Esophagus (tissue), 2 donors: ENCODE data around the gene ETFB. TPM values are rescaled to one million over a fixed set of nuclear protein-coding genes. Genes with fewer than 3 reads are reported as not detected.

ENCODE experiments used
- H3K27ac ChIP-seq, 2 donors: one replicate each; pipeline ENCODE4 v1.5.1; 2013; ENCODE audit warnings: low read depth in 2 of 2, mild to moderate bottlenecking in 2 of 2, inconsistent platforms in 1 of 2, low read length in 1 of 2, moderate library complexity in 1 of 2
- H3K27me3 ChIP-seq, 2 donors: one replicate each; pipeline ENCODE4 v1.6.1; 2013; ENCODE audit warnings: low read length in 2 of 2, control low read depth in 1 of 2, mild to moderate bottlenecking in 1 of 2; ENCODE audit not compliant: insufficient read depth in 2 of 2, control insufficient read depth in 1 of 2
- H3K36me3 ChIP-seq, 2 donors: one replicate each; pipeline ENCODE4 v1.6.1; 2013; ENCODE audit warnings: low read length in 1 of 2; ENCODE audit not compliant: control insufficient read depth in 2 of 2, insufficient read depth in 2 of 2
- H3K4me1 ChIP-seq, 2 donors: one replicate each; pipeline ENCODE4 v1.6.1; 2013; ENCODE audit warnings: low read length in 1 of 2; ENCODE audit not compliant: control insufficient read depth in 2 of 2, insufficient read depth in 2 of 2
- H3K4me3 ChIP-seq, 2 donors: one replicate each; pipeline ENCODE4 v1.5.1; 2013; ENCODE audit warnings: low read length in 2 of 2, mild to moderate bottlenecking in 2 of 2, low read depth in 1 of 2, moderate library complexity in 1 of 2
- H3K9me3 ChIP-seq, 2 donors: one replicate each; pipeline ENCODE4 v1.6.1; 2013; ENCODE audit warnings: mild to moderate bottlenecking in 2 of 2, low read depth in 1 of 2, low read length in 1 of 2, moderate library complexity in 1 of 2; ENCODE audit not compliant: control insufficient read depth in 2 of 2, insufficient read depth in 1 of 2
- WGBS, 2 donors: extraction: QIAGEN DNeasy Blood & Tissue Kit; methylation state at CpG; one replicate each; pipeline ENCODE4 v1.1.7; 2013; 5-methylcytosine and 5-hydroxymethylcytosine counted together
- polyA plus RNA-seq, 2 donors: library from polyadenylated mRNA; stranded (reverse); fragments of 200-250 nt; gene quantifications; one replicate each; pipeline ENCODE4 v1.2.3, GENCODE V29; 2013
- donor health status: healthy with polysubstance abuse.
- donor health status: Bipolar disorder and iron deficiency.

The ETFB gene
- polyA plus RNA-seq, 2 donors: 127 to 181 TPM

- 56 to 61% methylated on average over 14 of the region's 14 CpGs for WGBS, 2 donors
- H3K36me3 ChIP-seq: no peaks in the 10 kb centered on the region
- H3K27ac ChIP-seq: no peak overlapping the region
- H3K27me3 ChIP-seq: no peaks in the 10 kb centered on the region
- H3K4me3 ChIP-seq: no peak overlapping the region
- no peaks in the 10 kb centered on the region for H3K4me1 ChIP-seq
- peaks cover 0 to 2% of the 10 kb centered on the region in 2 donors for H3K9me3 ChIP-seq
These were observed 44.4 kb downstream of the ETFB start for GRCh38 chr19:51321799-51322198.

- no peaks in the 10 kb centered on the region for H3K4me1 ChIP-seq
- no peak overlapping the region for H3K27ac ChIP-seq
- H3K9me3 ChIP-seq: peaks cover 0 to 2% of the 10 kb centered on the region in 2 donors
- WGBS, 2 donors: 28 to 35% methylated on average over 12 to 14 of the region's 14 CpGs
- no peaks in the 10 kb centered on the region for H3K27me3 ChIP-seq
- no peak overlapping the region for H3K4me3 ChIP-seq
- no peaks in the 10 kb centered on the region for H3K36me3 ChIP-seq
These were observed 45.9 kb downstream of the ETFB start for GRCh38 chr19:51320280-51320657.

- Histone ChIP-seq H3K9me3 (peaks cover 0 to 2% of the 10 kb centered on the region in 2 donors), H3K27me3 (no peaks in the 10 kb centered on the region), H3K36me3 (no peaks in the 10 kb centered on the region), H3K4me1 (no peaks in the 10 kb centered on the region), H3K27ac (no peak overlapping the region), H3K4me3 (no peak overlapping the region)
- 72 to 74% methylated on average over 14 of the region's 14 CpGs for WGBS, 2 donors
These were observed 46.4 kb downstream of the ETFB start for GRCh38 chr19:51319649-51320279.

GRCh38 chr19:51318687-51319648 is 47.2 kb downstream of the ETFB start:
- WGBS, 2 donors: 65 to 66% methylated on average over 23 of the region's 23 CpGs
- Histone ChIP-seq H3K4me3 (no peak overlapping the region), H3K36me3 (no peaks in the 10 kb centered on the region), H3K4me1 (no peaks in the 10 kb centered on the region), H3K27ac (no peak overlapping the region), H3K9me3 (peaks cover 0 to 2% of the 10 kb centered on the region in 2 donors), H3K27me3 (no peaks in the 10 kb centered on the region)

GRCh38 chr19:51317968-51318367 is 48.2 kb downstream of the ETFB start:
- Histone ChIP-seq H3K27ac (no peak overlapping the region), H3K4me3 (no peak overlapping the region), H3K9me3 (peaks cover 0 to 2% of the 10 kb centered on the region in 2 donors), H3K27me3 (no peaks in the 10 kb centered on the region), H3K36me3 (no peaks in the 10 kb centered on the region), H3K4me1 (no peaks in the 10 kb centered on the region)
- WGBS, 2 donors: 64 to 67% methylated on average over 1 of the region's 1 CpG

- no peaks in the 10 kb centered on the region for H3K4me1 ChIP-seq
- H3K36me3 ChIP-seq: no peaks in the 10 kb centered on the region
- no peaks in the 10 kb centered on the region for H3K27me3 ChIP-seq
- H3K27ac ChIP-seq: no peak overlapping the region
- 78 to 81% methylated on average over 3 of the region's 3 CpGs for WGBS, 2 donors
- H3K4me3 ChIP-seq: no peak overlapping the region
- peaks cover 0 to 2% of the 10 kb centered on the region in 2 donors for H3K9me3 ChIP-seq
These were observed 48.8 kb downstream of the ETFB start for GRCh38 chr19:51317376-51317775.

GRCh38 chr19:51316688-51317087 is 49.5 kb downstream of the ETFB start:
- H3K27ac ChIP-seq: no peak overlapping the region
- peaks cover 0 to under 1% of the 10 kb centered on the region in 2 donors for H3K9me3 ChIP-seq
- WGBS, 2 donors: 66 to 67% methylated on average over 8 of the region's 8 CpGs
- no peak overlapping the region for H3K4me3 ChIP-seq
- no peaks in the 10 kb centered on the region for H3K4me1 ChIP-seq
- H3K36me3 ChIP-seq: no peaks in the 10 kb centered on the region
- H3K27me3 ChIP-seq: no peaks in the 10 kb centered on the region

- H3K27me3 ChIP-seq: no peaks in the 10 kb centered on the region
- WGBS, 2 donors: 6% methylated on average over 15 to 60 of the region's 76 CpGs
These were observed 54.6 kb downstream of the ETFB start, which contains the start of gene IGLON5 for GRCh38 chr19:51311351-51312257. IGLON5 (plus strand) TSS chr19:51311644; CDS start chr19:51311848, 204 bp downstream.

GRCh38 chr19:51305479-51305878 is 60.7 kb downstream of the ETFB start:
- Histone ChIP-seq H3K27me3 (no peaks in the 10 kb centered on the region), H3K9me3 (no peaks in the 10 kb centered on the region), H3K4me1 (no peaks in the 10 kb centered on the region), H3K36me3 (no peaks in the 10 kb centered on the region), H3K4me3 (no peak overlapping the region), H3K27ac (no peak overlapping the region)
- WGBS, 2 donors: 73 to 81% methylated on average over 3 of the region's 3 CpGs

More at GRCh38 chr19:51311351-51312257, 54.6 kb downstream of the ETFB start, which contains the start of gene IGLON5:
- Histone ChIP-seq H3K27ac (no peak within 1 kb of the TSS), H3K9me3 (no peaks in the 10 kb centered on the region), H3K4me3 (no peak within 1 kb of the TSS), H3K4me1 (no peaks in the 10 kb centered on the region), H3K36me3 (no peaks in the 10 kb centered on the region)
